ENCODE data around the gene FAM120A.

FAM120A gene

GRCh38 chr9:93513606-93514005 lies 62.1 kb downstream of the FAM120A start:
- DNase-seq, result no peak

DNA sequence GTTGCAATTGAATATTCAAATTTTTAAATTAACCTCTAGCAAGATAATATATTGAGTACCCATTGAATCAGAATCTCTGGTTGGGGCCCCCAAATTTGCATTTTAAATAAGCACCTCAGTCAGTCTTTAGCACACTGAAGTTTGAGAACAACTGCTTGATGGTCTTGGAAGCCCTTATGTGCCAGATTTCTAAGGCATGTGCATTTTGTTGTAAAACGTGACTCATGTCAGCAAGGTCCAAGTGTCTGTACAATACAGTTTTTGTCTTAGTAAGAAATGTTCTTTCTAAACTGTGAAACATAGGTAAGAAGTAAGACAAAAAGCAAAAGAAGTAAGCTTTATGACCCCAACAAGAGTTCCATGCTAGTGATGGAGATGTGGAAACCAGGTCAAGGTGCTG lies 65.8 kb downstream of the FAM120A start:
- no peak for DNase-seq

DNA sequence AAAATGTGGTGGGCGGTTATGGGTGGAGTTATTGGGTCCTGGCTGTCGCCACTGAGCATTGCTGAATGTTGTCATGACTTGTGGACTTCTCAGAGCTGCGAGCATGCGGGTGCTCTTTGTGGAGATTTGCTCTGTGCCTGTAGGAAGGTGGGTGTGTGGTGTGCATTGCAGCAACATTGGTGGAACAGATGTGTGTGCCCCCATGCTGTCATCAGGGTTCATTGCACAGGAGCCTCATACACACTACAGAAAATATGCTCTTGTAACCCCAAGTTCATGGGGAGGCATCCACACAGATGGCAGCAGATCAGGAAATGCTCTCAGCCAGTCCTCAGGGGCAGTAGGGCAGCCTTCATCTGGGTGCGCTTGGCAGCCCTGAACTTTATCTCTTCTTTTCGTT lies 69.0 kb downstream of the FAM120A start:
- no peak for DNase-seq

DNA sequence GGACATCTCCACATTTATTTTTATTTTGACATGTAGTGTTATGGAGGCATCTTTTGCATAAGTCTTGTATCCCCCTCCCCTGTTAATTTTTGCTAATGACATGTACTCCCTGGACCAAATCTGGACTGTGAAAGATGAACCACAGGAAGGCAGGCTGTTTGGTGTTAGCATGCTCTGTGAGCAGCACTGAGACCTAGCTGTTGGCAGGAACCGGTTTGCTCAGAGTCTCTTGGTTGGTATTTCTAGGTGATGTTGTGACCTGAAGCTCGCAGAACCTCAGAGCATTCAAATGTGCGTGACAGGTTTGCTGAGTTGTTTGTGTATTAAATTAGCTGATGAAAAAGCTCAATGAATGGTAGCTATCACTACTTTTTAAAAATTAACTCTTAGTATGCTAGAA lies 71.3 kb downstream of the FAM120A start:
- no peak for DNase-seq

- no peak for DNase-seq
Observed at GRCh38 chr9:93523518-93524144, 72.1 kb downstream of the FAM120A start.

DNA sequence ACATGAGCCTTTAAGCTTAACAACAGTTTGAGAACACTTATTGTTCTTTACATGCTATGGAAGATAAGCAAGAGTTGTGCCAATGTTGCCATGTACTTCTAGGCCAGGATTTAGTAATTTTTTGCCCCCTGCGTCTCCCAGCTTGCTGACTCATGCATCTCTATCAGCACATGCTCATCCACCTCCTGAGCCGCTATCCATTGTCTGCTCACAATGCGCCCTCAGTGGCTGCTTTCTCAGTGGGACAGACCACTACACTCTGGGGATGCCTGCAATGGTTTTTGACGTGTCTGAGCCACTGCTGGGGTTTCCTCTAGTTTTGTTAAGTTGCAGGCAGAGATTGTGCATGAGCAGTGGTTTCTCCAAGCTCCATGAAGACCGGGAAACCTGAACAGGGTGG lies 74.0 kb downstream of the FAM120A start:
- DNase-seq, result no peak

GRCh38 chr9:93531374-93531773 lies 79.9 kb downstream of the FAM120A start:
- DNase-seq, result no peak

DNA sequence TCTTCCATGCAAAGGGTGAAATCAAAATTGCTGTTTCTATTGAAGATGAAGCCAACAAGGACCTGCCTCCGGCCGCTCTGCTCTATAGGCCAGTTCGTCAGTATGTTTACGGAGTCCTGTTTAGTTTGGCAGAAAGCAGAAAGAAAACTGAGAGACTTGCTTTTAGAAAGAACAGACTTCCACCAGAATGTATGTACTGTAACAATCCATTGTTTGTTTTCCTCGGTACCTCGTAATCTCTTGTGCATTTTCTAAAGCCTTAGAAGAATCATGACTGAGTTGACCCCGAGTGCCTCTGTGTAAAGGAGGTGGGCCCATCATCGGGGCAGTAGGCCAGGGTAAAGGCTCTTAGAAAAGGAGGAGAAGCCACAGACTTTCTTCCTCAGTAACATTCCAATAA lies 80.7 kb downstream of the FAM120A start:
- no peak for DNase-seq

DNA sequence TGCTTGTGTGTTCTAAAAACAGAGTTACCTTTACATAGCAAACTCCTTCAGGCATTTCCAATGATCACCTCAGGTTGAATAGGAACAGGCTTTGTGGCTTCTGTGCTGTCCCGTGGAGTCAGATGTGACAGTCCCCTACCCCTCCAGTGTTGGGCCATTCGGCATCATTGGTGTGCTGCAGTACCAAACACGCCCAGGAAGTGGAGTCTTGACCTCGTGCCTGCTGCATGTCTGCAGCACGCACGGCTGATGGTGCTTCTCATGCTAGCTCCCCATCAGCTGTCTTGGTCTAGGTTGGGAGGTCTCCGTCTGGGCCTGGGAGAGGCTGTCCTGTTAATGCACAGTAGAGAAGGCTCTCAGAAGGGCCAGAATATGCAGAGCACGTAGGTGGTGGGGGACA lies 82.4 kb downstream of the FAM120A start:
- no peak for DNase-seq

GRCh38 chr9:93536167-93536566 lies 84.7 kb downstream of the FAM120A start:
- no peak for DNase-seq

DNA sequence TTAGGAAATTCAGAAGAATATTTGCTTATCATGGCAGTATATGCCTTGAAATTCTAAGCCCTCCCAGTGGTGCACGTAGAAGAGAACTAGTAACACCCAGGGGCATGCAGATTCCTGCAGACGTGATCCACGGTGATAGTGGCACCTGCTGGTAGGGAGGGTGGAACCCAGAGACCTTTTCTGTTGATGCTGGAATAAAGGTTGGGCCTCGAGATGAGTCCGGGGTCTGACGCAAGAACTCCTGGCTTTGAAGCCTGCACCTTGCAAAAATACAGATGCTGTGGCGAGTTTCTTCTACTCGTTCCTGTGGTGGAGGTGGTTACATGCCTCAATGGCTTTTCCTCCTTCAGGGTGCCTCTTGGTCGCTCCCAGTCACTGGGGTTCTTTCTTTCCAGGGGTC lies 85.4 kb downstream of the FAM120A start:
- no peak for DNase-seq

GRCh38 chr9:93540305-93540704 lies 88.8 kb downstream of the FAM120A start:
- no peak for DNase-seq

- no peak for DNase-seq
Observed at GRCh38 chr9:93541005-93541404, 89.5 kb downstream of the FAM120A start.

- no peak for DNase-seq
Observed at GRCh38 chr9:93541581-93542349, 90.3 kb downstream of the FAM120A start.

- DNase-seq, result no peak
Observed at GRCh38 chr9:93543117-93543516, 91.6 kb downstream of the FAM120A start.

- no peak for DNase-seq
Observed at GRCh38 chr9:93546356-93546755, 94.9 kb downstream of the FAM120A start.

DNA sequence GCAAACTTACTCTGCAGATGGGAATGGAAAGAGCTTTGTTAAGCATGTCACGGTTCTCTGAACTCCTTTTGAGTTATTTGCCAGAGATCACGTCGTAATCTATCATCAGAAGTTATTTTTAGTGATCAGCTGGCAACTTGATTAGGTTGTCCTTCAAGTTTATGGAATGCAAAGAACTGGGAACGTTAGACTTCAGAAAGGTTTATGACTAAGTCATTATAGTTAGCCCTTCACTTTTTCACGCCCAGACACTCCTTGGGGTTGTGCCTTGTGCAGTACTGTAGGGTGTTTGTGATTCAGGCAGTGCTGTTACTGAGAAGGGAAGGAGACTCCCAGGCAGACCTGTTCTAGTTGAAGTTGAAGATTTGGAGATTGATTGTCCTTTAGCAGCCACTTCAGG lies 98.1 kb downstream of the FAM120A start:
- no peak for DNase-seq

- DNase-seq, result no peak
Observed at GRCh38 chr9:93552923-93553322, 101.4 kb downstream of the FAM120A start.

- DNase-seq, result no peak
Observed at GRCh38 chr9:93555370-93555769, 103.9 kb downstream of the FAM120A start.

DNA sequence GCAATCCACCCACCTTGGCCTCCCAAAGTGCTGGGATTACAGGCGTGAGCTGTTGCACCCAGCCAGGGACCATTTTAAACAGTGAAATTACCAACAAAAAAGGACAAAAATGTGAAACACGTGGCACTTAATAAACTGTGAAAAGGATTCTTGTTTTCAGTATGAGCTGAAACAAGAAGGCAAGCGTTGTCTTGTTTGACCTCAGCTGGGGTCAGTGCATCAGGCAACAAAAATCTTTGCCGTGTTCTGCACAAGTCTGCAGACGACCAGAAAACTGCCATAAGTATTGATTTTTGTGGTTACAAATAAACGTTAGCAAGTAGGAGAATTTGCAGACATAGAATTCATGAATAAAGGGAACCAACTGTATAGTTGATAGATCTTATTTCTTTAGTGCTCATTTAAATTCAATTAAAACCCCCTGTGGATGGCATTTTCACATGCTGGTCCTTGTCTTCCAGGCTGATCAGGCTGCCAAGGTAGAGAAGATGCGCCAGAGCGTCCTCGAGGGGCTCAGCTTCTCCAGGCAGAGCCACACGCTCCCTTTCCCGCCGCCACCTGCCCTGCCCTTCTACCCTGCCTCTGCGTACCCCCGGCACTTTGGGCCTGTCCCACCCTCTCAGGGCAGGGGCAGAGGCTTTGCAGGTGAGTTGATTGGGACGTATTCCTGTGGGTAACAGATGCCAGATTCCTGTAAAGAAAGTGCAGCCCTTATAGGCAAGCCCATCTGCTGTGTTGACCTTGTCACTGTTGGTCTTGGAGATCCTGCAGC lies 106.1 kb downstream of the FAM120A start:
- DNase-seq, result no peak

DNA sequence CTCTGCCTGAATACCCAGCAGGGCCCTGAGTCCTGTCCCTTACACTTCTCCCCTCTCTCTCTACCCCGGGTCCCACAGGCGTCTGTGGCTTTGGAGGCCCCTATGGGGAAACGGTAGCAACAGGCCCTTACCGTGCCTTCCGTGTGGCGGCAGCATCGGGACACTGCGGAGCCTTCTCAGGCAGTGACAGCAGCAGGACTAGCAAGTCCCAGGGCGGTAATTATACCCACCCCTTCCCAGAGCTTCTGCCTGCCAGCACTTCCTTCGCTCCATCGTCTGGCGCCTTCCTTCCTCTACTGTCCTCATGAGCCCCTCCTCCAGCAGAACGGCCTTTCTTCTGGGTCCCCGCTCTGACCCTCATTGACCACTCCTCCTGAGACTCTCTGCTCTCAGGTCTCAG lies 107.0 kb downstream of the FAM120A start:
- DNase-seq, result no peak

DNA sequence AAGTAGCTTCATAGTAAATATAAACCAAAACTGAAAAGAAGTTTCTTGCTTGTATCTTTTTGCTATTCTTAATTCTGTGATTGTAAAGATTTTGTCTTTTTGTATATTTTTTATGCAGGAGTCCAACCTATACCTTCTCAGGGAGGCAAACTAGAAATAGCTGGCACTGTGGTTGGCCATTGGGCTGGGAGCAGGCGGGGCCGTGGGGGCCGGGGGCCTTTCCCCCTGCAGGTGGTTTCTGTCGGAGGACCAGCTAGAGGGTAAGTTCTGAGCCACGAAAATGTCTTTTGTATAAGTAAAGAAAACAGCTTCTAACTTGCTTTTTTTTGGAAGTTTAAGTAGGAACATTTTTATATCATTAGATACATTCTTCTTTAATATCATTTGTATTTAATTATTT lies 109.5 kb downstream of the FAM120A start:
- no peak for DNase-seq

GRCh38 chr9:93562157-93562556 lies 110.7 kb downstream of the FAM120A start:
- DNase-seq, result no peak

GRCh38 chr9:93565089-93565488 lies 113.6 kb downstream of the FAM120A start:
- no peak for DNase-seq

Data from NCI-H446 treated with DMSO at 0.1 percent for 48 hours (cell line).